ENCODE data around the gene BUD13. TPM values are rescaled to one million over a fixed set of nuclear protein-coding genes. Genes with fewer than 3 reads are reported as not detected.
A peak's percentile ranks its signal among the peaks of the same experiment; 100 is the strongest.

Gene BUD13
- total and polyA plus RNA-seq, 2 of the 13 experiments (the other 11 are each of a cell fraction or from before 2014, with no cell fraction given): 13.3 to 25.9 TPM

GRCh38 chr11:116813781-116814471 is 41.1 kb upstream of the BUD13 start (continued):
- TF ChIP-seq ATF5 (CRISPR knock-in tag; IDR thresholded peaks at IDR 0.05; ENCODE audit: low read depth): no peak
- TF ChIP-seq ZGPAT (CRISPR knock-in tag; IDR thresholded peaks at IDR 0.05): no peak
- no peak for TF ChIP-seq CTCF (CRISPR knock-in tag; IDR thresholded peaks at IDR 0.05)
- no peak for TF ChIP-seq NPAS2 (CRISPR knock-in tag; IDR thresholded peaks at IDR 0.05; ENCODE audit: borderline replicate concordance)
- TF ChIP-seq ZFP36L2 (CRISPR knock-in tag; IDR thresholded peaks at IDR 0.05): no peak
- TF ChIP-seq ZNF678 (CRISPR knock-in tag; IDR thresholded peaks at IDR 0.05): no peak
- TF ChIP-seq MED1 (CRISPR knock-in tag; IDR thresholded peaks at IDR 0.05): peak; percentile 79
- TF ChIP-seq SMARCC2 (IDR thresholded peaks at IDR 0.05): no peak
- TF ChIP-seq KDM4B (CRISPR knock-in tag; IDR thresholded peaks at IDR 0.05): no peak
- no peak for TF ChIP-seq THAP11 (CRISPR knock-in tag; IDR thresholded peaks at IDR 0.05)
- no peak for TF ChIP-seq ZFP82 (CRISPR knock-in tag; IDR thresholded peaks at IDR 0.05; ENCODE audit: borderline replicate concordance)
- no peak for TF ChIP-seq ZNF777 (CRISPR knock-in tag; IDR thresholded peaks at IDR 0.05)
- TF ChIP-seq ZNF441 (CRISPR knock-in tag; IDR thresholded peaks at IDR 0.05; ENCODE audit: borderline replicate concordance): no peak
- TF ChIP-seq MTERF4 (CRISPR knock-in tag; IDR thresholded peaks at IDR 0.05): no peak
- TF ChIP-seq ZNF615 (CRISPR knock-in tag; IDR thresholded peaks at IDR 0.05; ENCODE audit: borderline replicate concordance): no peak
- TF ChIP-seq ZNF512 (CRISPR knock-in tag; IDR thresholded peaks at IDR 0.05): no peak
- TF ChIP-seq ZBTB43 (CRISPR knock-in tag; conservative IDR thresholded peaks at IDR 0.05): no peak; the same call in 1 of the 2 replicates
- no peak for TF ChIP-seq RBM22 (optimal IDR thresholded peaks at IDR 0.05; ENCODE audit: low read length)
- TF ChIP-seq ZBTB1 (CRISPR knock-in tag; IDR thresholded peaks at IDR 0.05; ENCODE audit: borderline replicate concordance): no peak
- TF ChIP-seq EHMT2 (IDR thresholded peaks at IDR 0.05; ENCODE audit: borderline replicate concordance, low read depth, low read length): no peak
- TF ChIP-seq TBX2 (CRISPR knock-in tag; IDR thresholded peaks at IDR 0.05; ENCODE audit: borderline replicate concordance): peak; percentile 26; the same call in 1 of the 2 replicates

Measured in HepG2 (cell line).